GM23338 (cell line): Measurements from ENCODE around the gene RIPPLY1. TPM values are rescaled to one million over a fixed set of nuclear protein-coding genes. Genes with fewer than 3 reads are reported as not detected.

ENCODE experiments used
- ETS1 ChIP-seq: IDR thresholded peaks from 2 replicates; pipeline ENCODE4 v1.6.1; 2016; ENCODE audit warnings: antibody characterized with exemption
- EZH2 ChIP-seq: fragments of 200-600 bp; sonication (generic); IDR thresholded peaks from one replicate; pipeline ENCODE4 v1.8.0; 2017; ENCODE audit warnings: antibody characterized with exemption, mild to moderate bottlenecking, low read depth; ENCODE audit not compliant: unreplicated experiment
- POLR2AphosphoS5 ChIP-seq: IDR thresholded peaks from 2 replicates; pipeline ENCODE4 v1.6.1; 2016; ENCODE audit warnings: antibody characterized with exemption, low read depth
- STAT1 ChIP-seq: IDR thresholded peaks from one replicate; pipeline ENCODE4 v1.6.1; 2016; ENCODE audit warnings: antibody characterized with exemption; ENCODE audit not compliant: unreplicated experiment
- ZNF114 ChIP-seq: fragments of 250-450 bp; sonication (Bioruptor Pico); IDR thresholded peaks from 2 replicates; pipeline ENCODE4 v1.5.0; 2020; ENCODE audit warnings: mild to moderate bottlenecking, moderate library complexity
- ZNF462 ChIP-seq: fragments of 250-450 bp; sonication (Bioruptor Pico); IDR thresholded peaks from 2 replicates; pipeline ENCODE4 v1.5.0; 2020; ENCODE audit warnings: mild to moderate bottlenecking, moderate library complexity
- polyA plus RNA-seq: library from polyadenylated mRNA; unstranded; fragments of >200 nt; fragmentation: Nextera tagmentation; extraction: Ambion mirVana; gene quantifications from 2 replicates; pipeline ENCODE4 v1.2.1, GENCODE V29; 2016
- total RNA-seq: library from RNA; depleted of rRNA; stranded (reverse); fragments of >200 nt; shearing (Covaris generic); gene quantifications from 2 replicates; pipeline ENCODE4 v1.2.3, GENCODE V29; 2014
- TF ChIP-seq, protein P1 (sequence below): IDR thresholded peaks from one replicate; pipeline ENCODE4 v1.6.1; 2018; ENCODE audit warnings: antibody characterized with exemption; ENCODE audit not compliant: unreplicated experiment

Gene RIPPLY1
- total and polyA plus RNA-seq, 2 experiments from 2014 or later, result not detected

GRCh38 chrX:106927700-106928099, 24.6 kb upstream of the RIPPLY1 start (continued):
- TF ChIP-seq ZNF462 (CRISPR knock-in tag) (no peak), POLR2AphosphoS5 (no peak), ETS1 (no peak), STAT1 (no peak), ZNF114 (CRISPR knock-in tag) (no peak), EZH2 (no peak)
- TF ChIP-seq, protein P1, sequence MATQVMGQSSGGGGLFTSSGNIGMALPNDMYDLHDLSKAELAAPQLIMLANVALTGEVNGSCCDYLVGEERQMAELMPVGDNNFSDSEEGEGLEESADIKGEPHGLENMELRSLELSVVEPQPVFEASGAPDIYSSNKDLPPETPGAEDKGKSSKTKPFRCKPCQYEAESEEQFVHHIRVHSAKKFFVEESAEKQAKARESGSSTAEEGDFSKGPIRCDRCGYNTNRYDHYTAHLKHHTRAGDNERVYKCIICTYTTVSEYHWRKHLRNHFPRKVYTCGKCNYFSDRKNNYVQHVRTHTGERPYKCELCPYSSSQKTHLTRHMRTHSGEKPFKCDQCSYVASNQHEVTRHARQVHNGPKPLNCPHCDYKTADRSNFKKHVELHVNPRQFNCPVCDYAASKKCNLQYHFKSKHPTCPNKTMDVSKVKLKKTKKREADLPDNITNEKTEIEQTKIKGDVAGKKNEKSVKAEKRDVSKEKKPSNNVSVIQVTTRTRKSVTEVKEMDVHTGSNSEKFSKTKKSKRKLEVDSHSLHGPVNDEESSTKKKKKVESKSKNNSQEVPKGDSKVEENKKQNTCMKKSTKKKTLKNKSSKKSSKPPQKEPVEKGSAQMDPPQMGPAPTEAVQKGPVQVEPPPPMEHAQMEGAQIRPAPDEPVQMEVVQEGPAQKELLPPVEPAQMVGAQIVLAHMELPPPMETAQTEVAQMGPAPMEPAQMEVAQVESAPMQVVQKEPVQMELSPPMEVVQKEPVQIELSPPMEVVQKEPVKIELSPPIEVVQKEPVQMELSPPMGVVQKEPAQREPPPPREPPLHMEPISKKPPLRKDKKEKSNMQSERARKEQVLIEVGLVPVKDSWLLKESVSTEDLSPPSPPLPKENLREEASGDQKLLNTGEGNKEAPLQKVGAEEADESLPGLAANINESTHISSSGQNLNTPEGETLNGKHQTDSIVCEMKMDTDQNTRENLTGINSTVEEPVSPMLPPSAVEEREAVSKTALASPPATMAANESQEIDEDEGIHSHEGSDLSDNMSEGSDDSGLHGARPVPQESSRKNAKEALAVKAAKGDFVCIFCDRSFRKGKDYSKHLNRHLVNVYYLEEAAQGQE, result no peak
